GM19023 (cell line): Measurements from ENCODE around the gene LILRB3.
"Not testable (repeated sequence)": the region's sequence is repeated elsewhere in the genome, so short reads cannot be mapped to it uniquely, and the experiment has no call there.

Experiments used
- ATAC-seq: cut with Tn5 transposase; IDR thresholded peaks from one replicate; pipeline ENCODE4 v1.9.1; 2021; ENCODE audit warnings: mild to moderate bottlenecking, moderate library complexity; ENCODE audit not compliant: unreplicated experiment

LILRB3 gene

DNA sequence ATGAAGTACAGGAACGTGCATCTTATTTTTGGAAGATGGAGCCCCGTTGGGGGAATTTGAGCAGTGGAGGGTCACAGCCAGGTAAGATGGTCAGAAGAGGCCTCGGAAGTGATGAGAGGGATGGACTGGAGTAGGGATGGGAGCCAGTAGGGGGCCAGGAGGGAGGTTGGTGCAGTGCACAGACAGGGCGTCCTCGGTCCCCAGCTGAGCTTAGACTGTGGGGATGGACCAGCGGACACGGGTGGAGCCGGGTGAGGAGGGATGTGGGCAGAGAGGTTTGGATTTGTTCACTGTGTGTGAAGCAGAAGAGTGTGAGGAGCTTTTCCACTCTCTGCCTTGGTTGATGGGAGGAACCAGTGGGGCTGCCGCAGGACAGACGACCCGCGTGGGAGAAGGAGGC is 11.6 kb downstream of the LILRB3 start:
- no peak for ATAC-seq

DNA sequence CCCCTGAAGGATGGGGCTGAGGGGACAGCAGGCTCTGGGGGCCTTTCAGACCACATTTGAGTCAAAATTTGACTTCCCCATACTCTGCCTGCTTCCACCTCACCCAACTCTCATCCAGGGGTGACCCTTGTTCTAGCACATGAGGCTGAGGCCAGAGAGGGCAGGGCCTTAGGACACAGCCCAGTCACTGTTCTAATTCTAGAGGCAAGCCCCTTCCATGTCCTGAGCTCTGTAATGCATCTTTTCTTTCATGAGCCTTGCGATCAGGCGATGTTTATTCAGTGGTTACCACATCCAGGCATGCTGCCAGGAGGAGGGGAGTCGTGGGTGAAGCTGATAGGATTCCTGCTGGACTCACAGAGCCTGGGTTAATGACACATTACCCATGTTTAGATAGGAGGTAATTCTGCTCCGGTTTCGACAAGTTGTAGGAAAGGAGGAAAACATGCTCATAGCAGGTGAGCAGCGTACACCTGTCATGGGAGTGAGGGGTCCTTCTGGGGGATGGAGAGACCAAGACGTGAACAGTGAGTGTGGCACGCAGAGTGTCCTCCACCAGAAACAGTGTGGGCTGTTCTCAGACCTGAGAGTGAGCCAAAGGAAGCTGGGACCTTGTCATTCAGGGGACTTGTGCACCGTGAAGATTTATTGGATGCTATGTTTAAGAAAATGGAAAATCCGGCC is 12.9 kb downstream of the LILRB3 start:
- no peak for ATAC-seq

DNA sequence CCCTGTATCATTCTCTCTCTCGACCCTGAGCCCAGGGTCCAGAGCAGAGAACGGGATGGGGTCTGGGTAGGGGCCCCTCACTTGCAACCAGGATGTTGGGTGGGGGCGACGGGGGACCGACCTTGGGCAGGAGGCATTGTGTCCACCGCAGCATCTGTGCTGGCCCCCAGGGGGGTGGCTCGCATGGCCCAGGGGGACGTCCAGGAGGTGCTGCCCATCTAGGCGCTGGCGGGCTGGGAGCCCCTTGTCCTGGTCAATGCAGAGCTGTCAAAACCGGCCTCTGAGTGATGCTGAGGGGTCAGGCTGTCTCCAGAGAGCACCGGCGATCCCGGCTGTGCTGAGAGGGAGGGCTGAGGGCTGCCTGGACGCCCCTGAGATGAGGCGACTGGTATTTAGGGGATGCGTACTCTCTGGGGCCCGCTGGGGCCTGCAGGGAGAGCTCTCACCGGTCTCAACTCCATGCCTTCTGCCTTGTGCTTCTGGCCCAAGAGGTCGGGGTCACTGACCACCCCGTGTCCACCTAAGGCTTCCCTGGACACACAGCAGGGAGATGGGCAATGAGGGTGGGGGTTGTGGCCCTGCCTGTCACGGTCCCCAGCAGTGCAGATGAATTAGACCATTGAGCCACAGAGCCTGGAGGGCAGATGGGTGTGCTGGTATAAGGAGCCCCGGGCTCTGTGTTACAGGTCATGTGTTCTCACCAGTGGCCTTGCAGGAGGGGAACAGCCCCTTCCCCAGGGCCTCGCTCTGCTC is 13.6 kb downstream of the LILRB3 start:
- no peak for ATAC-seq

DNA sequence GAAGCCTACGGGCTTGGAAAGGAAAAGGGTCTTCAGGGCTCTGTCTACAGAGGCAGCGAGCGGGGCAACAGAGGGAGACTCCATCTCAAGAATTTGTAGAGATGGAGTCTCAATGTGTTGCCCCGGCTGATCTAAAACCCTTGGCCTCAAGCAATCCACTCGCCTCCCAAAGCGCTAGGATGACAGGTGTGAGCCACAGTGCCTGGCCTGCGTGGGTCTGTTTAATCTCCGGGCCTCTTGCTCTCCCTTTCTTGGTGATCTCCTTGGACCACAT is 14.1 kb downstream of the LILRB3 start:
- ATAC-seq = no peak

DNA sequence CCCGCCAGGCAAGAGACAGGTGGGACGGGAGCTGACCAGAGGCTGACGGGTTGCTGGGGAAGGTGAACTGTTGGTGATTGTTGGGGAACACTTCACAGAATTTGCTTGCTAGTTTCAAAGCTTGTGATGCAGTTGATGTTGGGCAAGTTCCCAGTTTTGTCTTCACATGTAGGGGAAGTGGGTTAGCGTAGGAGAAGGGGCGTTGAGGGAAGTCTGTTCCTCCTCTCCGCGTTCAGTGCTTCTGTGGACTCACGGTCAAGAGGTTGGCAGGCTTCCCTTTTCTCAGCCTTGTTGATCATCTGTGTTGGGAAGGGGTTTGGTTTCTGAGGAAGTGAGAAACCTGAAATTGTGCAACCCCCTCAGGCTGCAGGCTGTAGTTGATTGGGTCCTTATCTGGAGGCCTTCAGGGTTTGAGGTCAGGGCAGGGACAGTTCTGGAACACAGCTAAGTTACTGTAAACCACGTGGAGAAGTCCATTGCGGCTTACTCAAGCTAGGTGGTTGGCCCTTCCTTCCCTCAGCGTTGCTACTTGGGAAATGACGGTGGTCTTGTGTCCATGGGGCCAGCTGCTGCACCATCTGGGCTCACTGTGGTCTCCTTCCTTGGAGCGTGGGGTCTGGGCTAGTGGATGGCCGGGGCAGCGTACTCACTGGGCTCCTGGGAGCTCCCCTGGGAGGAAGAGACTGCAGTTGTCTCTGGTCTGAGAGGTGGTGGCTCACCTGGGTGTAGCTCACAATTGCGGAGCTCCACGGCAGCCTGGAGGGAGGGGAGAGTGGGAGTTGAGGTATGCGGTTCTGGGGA is 14.6 kb downstream of the LILRB3 start:
- ATAC-seq = no peak

DNA sequence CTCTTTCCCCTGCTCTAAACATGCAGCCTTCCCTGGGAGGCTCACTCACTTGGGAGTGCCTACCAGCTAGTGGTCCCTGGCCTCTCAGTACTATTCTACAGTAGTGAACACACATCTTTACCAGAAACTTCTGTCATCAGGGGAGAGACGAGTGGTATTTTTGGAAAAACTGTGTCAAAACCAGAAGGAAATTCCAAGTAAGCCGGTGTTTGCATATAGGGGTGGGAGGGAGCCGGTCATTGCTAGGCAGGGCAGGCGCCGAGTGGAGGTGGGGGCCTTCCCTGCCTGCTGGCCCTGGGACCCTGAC is 15.2 kb downstream of the LILRB3 start:
- no peak for ATAC-seq

DNA sequence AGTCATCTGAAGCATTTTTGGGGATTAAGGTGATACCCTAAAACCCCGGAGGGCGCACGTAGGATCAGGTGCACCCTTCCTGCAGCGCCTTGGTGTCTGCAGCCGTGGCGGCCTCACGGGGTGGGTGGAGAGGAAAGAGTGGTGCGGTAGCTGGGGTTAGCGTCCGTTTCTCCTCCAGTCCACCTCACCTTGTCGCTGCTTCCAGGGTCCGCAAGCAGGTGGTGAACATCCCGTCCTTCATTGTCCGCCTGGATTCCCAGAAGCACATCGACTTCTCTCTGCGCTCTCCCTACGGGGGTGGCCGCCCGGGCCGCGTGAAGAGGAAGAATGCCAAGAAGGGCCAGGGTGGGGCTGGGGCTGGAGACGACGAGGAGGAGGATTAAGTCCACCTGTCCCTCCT is 15.6 kb downstream of the LILRB3 start:
- not testable (repeated sequence) for ATAC-seq

DNA sequence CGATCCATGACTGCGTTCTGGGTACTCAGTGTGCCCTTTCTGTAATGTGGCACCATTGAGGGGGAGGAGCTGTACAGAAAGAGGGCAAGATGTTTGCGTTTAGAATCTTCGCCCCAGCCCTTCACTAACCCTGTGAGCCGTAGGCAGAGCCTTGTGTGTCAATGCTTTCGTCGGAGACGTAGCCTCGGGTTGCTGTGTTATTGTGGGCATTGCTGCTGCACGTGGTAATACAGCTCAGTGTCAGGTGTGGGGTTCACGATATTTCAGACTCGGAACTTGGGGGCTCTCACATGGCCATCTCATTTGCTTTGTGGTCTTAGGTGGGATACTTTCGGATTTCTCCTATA is 16.0 kb downstream of the LILRB3 start:
- no peak for ATAC-seq

DNA sequence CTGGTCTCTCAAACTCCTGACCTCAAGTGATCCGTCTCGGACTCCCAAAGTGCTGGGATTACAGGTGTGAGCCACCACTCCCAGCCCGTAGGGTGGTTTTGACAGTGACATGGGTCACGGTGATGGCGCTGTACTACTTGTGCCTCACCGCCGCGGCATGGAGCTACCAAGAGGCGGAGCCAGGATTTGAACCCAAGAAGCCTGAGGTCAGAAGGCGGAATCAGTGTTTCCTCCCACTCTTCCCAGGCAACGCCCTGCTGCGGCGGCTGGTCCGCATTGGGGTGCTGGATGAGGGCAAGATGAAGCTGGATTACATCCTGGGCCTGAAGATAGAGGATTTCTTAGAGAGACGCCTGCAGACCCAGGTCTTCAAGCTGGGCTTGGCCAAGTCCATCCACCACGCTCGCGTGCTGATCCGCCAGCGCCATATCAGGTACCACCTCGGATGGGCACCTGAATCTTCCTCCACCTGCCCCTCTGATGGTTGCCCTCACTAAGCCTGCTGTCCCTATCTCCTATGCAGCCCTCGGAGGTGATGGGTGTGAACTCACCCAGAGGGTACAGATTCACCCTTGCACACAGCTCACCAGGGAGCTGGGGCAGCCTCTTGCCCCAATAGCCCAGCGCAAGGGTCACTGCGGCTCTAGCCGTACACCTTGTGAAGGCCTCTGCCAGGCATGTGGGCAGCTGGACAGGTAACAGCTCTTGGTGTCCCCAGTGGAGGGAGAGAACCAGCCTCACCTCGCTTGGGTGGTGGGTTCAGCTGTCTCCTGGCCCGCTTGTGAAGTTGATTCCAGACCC is 16.6 kb downstream of the LILRB3 start:
- ATAC-seq = no peak

DNA sequence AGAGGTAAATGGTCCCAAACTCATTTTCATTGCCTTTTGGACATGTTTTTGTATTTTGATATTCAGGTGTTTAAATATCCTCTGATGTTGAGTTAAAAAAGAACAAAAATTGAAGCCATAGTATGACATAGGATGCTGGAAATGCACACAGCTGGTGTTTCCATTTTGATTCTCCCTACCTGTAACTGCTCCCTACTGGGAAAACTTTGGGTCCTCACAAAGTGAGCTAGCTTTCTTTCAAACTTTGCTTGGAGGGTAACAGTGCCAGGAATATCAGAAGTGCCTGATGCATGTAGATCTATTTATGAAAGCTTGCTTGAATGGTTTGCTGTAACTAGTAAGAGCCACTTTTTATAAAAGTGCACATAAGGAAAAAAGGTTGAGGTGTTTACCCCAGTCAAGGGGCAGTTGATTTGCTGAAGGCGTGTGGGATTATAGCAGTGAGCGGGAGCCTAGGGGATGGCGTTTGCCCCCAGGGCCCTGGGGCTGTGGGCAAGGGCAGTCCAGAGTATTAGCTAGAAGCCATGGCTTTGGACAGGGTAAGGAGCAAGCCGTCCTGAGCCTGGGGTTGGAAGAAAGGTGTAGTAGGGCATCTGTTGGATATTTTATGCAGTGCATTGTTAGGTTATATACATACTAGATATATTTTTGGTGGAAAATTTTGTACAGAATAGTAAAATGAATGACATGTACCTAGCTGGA is 17.9 kb downstream of the LILRB3 start:
- no peak for ATAC-seq

DNA sequence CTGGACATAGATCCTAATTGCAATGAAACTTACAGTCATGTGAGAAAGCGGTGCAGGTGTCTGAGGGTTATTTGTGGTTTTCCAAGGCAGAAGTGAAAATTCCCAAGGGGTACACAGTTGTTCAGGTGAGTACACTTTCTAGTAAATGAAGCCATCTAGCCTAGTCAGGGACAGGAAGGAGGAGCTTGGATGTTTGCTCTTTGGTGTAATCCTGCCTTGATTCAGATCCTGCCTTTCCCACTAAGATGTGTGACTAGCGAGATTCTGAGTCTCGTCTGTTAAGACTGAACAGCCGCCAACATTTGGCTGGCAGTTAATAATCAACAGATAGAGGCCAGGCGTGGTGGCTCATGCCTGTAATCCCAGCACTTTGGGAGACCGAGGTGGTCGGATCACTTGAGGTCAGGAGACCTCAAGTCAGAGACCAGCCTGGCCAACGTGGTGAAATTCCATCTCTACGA is 19.6 kb downstream of the LILRB3 start:
- ATAC-seq = no peak

DNA sequence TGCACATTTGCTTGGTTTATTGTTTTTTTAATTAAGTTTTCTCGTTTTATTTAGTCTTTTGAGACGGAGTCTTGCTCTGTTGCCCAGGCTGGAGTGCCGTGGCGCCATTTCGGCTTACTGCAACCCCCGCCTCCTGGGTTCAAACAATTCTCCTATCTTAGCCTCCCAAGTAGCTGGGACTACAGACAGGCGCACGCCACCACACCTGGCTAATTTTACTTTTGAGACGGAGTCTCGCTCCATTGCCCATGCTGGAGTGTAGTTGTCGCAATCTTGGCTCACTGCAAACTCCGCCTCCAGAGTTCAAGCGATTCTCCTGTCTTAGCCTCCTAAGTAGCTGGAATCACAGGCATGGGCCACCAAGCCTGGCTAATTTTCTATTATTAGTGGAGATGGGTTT is 20.8 kb downstream of the LILRB3 start:
- no peak for ATAC-seq

DNA sequence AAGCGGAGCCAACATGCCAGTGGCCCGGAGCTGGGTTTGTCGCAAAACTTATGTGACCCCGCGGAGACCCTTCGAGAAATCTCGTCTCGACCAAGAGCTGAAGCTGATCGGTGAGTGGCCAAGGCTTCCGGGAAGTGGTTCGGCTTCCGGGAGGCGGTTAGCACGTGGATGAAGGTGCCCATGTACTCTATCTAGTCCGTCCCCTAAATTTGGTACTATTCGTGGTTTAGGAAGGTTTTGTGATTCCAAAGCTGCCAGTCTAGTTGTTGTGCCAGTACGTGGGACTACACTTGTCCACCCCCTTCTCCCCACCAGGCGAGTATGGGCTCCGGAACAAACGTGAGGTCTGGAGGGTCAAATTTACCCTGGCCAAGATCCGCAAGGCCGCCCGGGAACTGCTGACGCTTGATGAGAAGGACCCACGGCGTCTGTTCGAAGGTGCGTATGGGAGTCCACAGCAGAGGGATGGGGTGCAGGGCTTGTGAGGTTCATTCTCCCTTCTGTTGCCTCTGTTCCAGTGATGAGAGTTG is 21.6 kb downstream of the LILRB3 start:
- no peak for ATAC-seq

DNA sequence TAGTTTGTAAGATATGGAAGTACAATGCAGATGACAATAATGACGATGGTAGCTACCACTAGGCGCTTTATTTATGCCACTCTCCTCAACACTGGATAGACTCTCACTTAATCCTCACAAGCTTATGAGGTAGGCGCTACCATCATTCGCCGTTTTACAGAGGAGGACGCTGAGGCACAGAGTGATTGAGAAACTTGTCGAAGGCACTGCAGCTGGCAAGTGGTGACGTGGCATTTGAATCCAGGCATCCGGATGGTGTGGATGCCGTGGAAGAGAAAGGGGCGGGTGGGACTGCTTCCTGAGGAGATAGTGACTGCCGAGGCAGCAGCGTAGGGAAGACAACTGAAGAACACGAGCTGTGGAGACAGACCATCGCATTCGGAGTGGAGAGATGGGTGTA is 23.4 kb downstream of the LILRB3 start:
- no peak for ATAC-seq

DNA sequence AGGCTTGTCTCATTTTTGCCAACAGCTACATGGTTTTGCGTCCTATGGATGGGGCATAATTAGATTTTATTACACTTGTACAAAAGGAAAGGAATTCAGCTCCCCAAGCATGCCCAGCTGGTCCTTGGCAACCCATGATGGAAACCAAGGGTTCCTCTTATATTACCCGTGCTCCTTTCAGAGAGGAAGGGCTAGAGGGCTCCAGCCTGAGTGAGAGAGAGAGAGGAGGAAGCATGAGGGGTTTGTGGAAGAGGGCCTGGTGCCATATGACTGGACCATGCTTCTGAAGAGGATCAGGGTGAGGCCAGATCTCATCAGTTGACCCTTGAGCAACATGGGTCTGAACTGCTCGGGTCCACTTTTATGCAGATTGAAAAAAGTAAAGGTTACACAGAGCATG is 25.7 kb downstream of the LILRB3 start:
- no peak for ATAC-seq

DNA sequence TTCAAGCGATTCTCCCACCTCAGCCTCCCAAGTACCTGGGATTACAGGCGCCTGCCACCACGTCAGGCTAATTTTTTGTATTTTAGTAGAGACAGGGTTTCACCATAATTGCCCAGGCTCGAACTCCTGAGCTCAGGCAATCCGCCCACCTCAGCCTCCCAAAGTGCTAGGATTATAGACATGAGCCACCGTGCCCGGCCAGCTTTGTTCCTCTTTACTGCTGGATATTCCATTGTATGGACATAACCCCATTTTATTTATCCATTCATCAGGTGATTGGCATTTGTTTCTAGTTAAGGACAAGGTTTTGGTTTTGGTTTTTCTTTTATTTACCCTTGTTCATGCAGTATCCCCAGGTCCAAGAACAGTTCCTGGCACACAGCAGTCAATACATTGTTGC is 26.3 kb downstream of the LILRB3 start:
- no peak for ATAC-seq

DNA sequence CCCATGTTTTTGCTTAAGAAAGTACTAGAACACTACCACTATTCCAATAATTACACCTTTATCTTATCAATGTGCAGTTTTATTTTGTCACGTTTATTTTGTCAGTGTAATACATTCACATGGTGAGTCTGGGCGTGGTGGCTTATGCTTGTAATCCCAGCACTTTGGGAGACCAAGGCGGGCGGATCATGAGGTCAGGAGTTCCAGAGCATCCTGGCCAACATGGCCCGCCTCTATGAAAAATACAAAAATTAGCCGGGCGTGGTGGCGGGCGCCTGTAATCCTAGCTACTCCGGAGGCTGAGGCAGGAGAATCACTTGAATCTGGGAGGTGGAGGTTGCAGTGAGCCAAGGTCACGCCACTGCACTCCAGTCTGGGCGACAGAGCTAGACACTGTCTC is 28.3 kb downstream of the LILRB3 start:
- not testable (repeated sequence) for ATAC-seq

DNA sequence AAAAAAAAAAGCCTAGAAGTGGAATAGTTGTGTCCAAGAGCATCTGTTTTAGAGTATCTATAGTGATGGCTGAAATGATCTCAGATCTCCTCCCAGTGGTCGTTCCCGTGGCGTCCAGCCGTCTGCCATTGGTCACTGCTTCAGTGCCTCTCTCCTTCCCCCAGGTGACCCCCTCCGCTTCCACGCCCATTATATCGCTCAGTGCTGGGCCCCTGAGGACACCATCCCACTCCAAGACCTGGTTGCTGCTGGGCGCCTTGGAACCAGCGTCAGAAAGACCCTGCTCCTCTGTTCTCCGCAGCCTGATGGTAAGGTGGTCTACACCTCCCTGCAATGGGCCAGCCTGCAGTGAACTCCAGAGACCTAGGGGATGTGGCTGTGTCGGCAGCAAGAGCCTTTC is 29.8 kb downstream of the LILRB3 start:
- no peak for ATAC-seq

DNA sequence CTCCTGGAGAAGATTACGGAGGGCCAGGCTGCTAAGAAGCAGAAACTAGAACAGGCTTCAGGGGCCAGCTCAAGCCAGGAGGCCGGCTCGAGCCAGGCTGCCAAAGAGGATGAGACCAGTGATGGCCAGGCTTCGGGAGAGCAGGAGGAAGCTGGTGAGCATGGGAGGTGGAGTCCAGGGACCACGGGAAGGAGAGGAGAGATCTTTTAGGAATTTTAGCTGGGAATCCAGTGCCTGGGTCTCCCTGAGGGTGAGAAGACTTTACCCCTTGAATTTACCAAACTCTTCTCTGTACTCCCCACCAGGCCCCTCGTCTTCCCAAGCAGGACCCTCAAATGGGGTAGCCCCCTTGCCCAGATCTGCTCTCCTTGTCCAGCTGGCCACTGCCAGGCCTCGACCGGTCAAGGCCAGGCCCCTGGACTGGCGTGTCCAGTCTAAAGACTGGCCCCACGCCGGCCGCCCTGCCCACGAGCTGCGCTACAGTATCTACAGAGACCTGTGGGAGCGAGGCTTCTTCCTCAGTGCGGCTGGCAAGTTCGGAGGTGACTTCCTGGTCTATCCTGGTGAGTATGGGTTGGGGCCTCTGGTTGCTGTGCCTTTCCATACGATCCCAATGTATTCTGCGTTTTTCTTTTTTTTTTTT is 30.9 kb downstream of the LILRB3 start:
- ATAC-seq = no peak
